Vagina (tissue), 2 donors: ENCODE measurements around the gene OTOGL. TPM values are rescaled to one million over a fixed set of nuclear protein-coding genes. Genes with fewer than 3 reads are reported as not detected.

Source experiments
- DNase-seq, 2 donors: peaks; one replicate each; pipeline ENCODE4 v3.0.0-alpha.2; 2017; ENCODE audit errors: extremely low spot score in 2 of 2
- H3K27ac ChIP-seq: fragments of 200-600 bp; sonication (generic); one replicate; pipeline ENCODE4 v1.5.1; 2019
- H3K27me3 ChIP-seq: fragments of 200-600 bp; sonication (generic); one replicate; pipeline ENCODE4 v1.5.1; 2019
- H3K36me3 ChIP-seq, 2 donors: fragments of 200-600 bp; sonication (generic); one replicate each; pipeline ENCODE4 v1.5.1; 2017 to 2019
- H3K4me1 ChIP-seq: fragments of 200-600 bp; sonication (generic); one replicate; pipeline ENCODE4 v1.5.1; 2019
- H3K4me3 ChIP-seq, 2 donors: fragments of 200-600 bp; sonication (generic); 1 replicate in 1 of 2; 2 replicates in 1 of 2; pipeline ENCODE4 v1.5.1; 2016 to 2019
- H3K9me3 ChIP-seq: fragments of 200-600 bp; sonication (generic); one replicate; pipeline ENCODE4 v1.5.1; 2019
- POLR2A ChIP-seq, 2 donors: fragments of 450-650 bp; IDR thresholded peaks; one replicate each; pipeline ENCODE4 v1.6.1; 2017; ENCODE audit warnings: antibody characterized with exemption in 2 of 2, mild to moderate bottlenecking in 2 of 2, moderate library complexity in 2 of 2
- POLR2AphosphoS5 ChIP-seq, 2 donors: sonication (generic); formaldehyde crosslinking; IDR thresholded peaks; one replicate each; pipeline ENCODE4 v1.9.0; 2017; ENCODE audit warnings: antibody characterized with exemption in 2 of 2, mild to moderate bottlenecking in 2 of 2, low read depth in 1 of 2; ENCODE audit not compliant: insufficient read depth in 1 of 2
- intact Hi-C: fragments of 100-400 bp; cut with DNase I; formaldehyde crosslinking; loops from one replicate; pipeline ENCODE4 v1.15.1; 2023
- total RNA-seq: library from RNA; depleted of rRNA; stranded (reverse); fragments of >200 nt; gene quantifications from one replicate; pipeline ENCODE4 v1.2.3, GENCODE V29; 2016
- TF ChIP-seq, protein P1 (sequence below), 3 experiments: fragments of 450-650 bp in 2 of 3; fragments of 200-600 bp in 1 of 3; sonication (generic) in 1 of 3; IDR thresholded peaks; one replicate each; pipeline ENCODE4 v1.5.1; 2017 to 2019; ENCODE audit warnings: antibody characterized with exemption in 3 of 3, mild to moderate bottlenecking in 2 of 3, moderate library complexity in 2 of 3

Gene OTOGL
- total RNA-seq, 1 donor from 2014 or later, result under 0.01 TPM

DNA sequence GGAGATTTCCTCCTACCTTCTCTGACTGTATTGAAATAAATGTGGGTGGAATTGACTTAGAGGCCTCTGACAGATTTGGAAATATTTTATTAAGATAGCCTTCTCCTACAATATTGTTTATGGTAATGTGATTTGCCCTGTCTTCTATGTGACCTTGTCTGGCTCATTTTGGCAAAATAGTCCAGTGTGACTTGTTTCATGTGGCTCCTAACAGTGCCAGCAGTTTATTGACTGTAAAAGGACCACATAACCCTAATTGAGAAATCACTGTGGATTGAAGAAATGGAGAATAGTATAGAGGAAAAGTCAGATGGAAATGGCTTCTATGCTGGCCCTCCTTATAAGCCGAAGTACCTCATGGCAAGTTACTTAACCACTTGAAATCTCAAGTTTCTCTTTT, 173.8 kb downstream of the OTOGL start:
- no peak overlapping the region for H3K27ac ChIP-seq
- intact Hi-C loops, result no loop called here
- peaks cover 4% of the 10 kb centered on the region for H3K4me1 ChIP-seq
- no peaks in the 10 kb centered on the region for H3K27me3 ChIP-seq
- TF ChIP-seq POLR2A (IDR thresholded peaks at IDR 0.05) (no peak), POLR2AphosphoS5 (IDR thresholded peaks at IDR 0.05; ENCODE audit: insufficient read depth in 1 of 2, low read depth in 1 of 2) (no peak)
- TF ChIP-seq, protein P1, sequence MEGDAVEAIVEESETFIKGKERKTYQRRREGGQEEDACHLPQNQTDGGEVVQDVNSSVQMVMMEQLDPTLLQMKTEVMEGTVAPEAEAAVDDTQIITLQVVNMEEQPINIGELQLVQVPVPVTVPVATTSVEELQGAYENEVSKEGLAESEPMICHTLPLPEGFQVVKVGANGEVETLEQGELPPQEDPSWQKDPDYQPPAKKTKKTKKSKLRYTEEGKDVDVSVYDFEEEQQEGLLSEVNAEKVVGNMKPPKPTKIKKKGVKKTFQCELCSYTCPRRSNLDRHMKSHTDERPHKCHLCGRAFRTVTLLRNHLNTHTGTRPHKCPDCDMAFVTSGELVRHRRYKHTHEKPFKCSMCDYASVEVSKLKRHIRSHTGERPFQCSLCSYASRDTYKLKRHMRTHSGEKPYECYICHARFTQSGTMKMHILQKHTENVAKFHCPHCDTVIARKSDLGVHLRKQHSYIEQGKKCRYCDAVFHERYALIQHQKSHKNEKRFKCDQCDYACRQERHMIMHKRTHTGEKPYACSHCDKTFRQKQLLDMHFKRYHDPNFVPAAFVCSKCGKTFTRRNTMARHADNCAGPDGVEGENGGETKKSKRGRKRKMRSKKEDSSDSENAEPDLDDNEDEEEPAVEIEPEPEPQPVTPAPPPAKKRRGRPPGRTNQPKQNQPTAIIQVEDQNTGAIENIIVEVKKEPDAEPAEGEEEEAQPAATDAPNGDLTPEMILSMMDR (IDR thresholded peaks at IDR 0.05), result no peak
- H3K9me3 ChIP-seq, result no peaks in the 10 kb centered on the region
- no peak for DNase-seq
- no peak overlapping the region for H3K4me3 ChIP-seq
- no peaks in the 10 kb centered on the region for H3K36me3 ChIP-seq

DNA sequence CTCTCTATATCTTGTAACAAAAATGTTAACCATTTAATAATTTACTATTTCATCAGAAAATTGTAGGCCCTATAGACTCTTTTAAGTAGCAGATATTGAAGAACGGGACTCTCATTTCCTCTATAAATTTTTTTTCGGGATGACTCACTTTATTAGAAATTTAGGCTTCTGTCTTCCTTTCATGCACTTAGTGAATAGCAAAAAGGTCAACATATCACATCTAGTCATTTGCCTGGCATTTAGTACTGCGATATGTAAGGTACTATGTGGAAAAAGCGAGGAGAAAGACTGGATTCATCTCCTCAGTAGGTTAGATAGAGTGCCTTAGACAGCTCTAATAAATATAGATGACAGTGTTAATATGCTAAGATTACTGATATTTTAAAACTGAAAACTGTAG, 178.4 kb downstream of the OTOGL start:
- H3K4me1 ChIP-seq, result no peaks in the 10 kb centered on the region
- H3K27ac ChIP-seq, result no peak overlapping the region
- DNase-seq, result no peak
- no peaks in the 10 kb centered on the region for H3K9me3 ChIP-seq
- H3K4me3 ChIP-seq, result no peak overlapping the region
- H3K36me3 ChIP-seq, result no peaks in the 10 kb centered on the region
- intact Hi-C loops, result no loop called here
- TF ChIP-seq POLR2AphosphoS5 (IDR thresholded peaks at IDR 0.05; ENCODE audit: insufficient read depth in 1 of 2, low read depth in 1 of 2), result no peak
- no peak for TF ChIP-seq POLR2A (IDR thresholded peaks at IDR 0.05)
- TF ChIP-seq, protein P1 (IDR thresholded peaks at IDR 0.05), result no peak
- no peaks in the 10 kb centered on the region for H3K27me3 ChIP-seq

DNA sequence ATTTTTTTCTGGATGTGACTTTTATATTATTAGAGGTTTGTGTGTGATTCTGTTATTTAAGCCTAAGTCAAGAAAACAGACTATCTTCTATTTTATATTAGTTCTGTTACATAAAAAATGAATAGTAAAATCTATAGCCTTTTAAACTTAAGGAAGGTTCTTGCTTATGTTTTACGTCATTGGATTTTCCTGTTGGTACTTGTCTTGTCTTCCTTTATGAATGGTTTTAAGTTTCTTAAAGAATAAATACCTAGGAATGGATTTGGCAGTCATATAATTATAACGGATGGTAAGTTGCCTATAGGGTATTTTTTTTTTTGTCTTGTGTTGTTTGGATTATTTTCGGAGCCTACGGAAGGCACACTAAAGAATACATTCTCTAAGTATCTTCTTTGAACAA, 182.9 kb downstream of the OTOGL start:
- Histone ChIP-seq H3K27me3 (no peaks in the 10 kb centered on the region), H3K4me3 (no peak overlapping the region), H3K9me3 (no peaks in the 10 kb centered on the region), H3K36me3 (no peaks in the 10 kb centered on the region), H3K27ac (no peak overlapping the region), H3K4me1 (no peaks in the 10 kb centered on the region)
- DNase-seq, result no peak
- intact Hi-C loops, result no loop called here
- TF ChIP-seq, protein P1 (IDR thresholded peaks at IDR 0.05), result no peak
- TF ChIP-seq POLR2A (IDR thresholded peaks at IDR 0.05), result no peak
- TF ChIP-seq POLR2AphosphoS5 (IDR thresholded peaks at IDR 0.05; ENCODE audit: insufficient read depth in 1 of 2, low read depth in 1 of 2), result no peak

DNA sequence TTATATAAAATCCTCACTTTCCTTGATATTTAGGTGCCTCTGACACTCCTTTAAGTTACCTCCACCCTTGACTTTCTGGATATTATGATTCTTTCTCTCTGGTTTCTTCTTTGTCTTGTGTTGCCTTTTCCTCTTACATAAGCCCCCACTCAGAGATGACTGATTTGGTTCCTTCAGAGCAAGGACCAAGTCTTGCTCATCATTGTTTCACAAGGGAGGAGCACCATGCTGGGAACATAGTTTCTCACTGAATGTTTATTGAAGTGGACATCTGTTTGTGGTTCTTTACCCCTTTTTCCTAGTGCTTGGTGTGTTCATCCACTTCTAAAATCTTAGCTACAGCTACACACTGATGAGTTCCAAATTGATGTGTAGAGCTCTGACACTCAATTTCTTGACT, 183.4 kb downstream of the OTOGL start:
- H3K27me3 ChIP-seq, result no peaks in the 10 kb centered on the region
- no peaks in the 10 kb centered on the region for H3K9me3 ChIP-seq
- H3K4me1 ChIP-seq, result no peaks in the 10 kb centered on the region
- no peak for DNase-seq
- H3K36me3 ChIP-seq, result no peaks in the 10 kb centered on the region
- no peak overlapping the region for H3K4me3 ChIP-seq
- TF ChIP-seq POLR2A (IDR thresholded peaks at IDR 0.05), result no peak
- TF ChIP-seq POLR2AphosphoS5 (IDR thresholded peaks at IDR 0.05; ENCODE audit: insufficient read depth in 1 of 2, low read depth in 1 of 2), result no peak
- TF ChIP-seq, protein P1 (IDR thresholded peaks at IDR 0.05), result no peak
- no peak overlapping the region for H3K27ac ChIP-seq
- intact Hi-C loops, result no loop called here

DNA sequence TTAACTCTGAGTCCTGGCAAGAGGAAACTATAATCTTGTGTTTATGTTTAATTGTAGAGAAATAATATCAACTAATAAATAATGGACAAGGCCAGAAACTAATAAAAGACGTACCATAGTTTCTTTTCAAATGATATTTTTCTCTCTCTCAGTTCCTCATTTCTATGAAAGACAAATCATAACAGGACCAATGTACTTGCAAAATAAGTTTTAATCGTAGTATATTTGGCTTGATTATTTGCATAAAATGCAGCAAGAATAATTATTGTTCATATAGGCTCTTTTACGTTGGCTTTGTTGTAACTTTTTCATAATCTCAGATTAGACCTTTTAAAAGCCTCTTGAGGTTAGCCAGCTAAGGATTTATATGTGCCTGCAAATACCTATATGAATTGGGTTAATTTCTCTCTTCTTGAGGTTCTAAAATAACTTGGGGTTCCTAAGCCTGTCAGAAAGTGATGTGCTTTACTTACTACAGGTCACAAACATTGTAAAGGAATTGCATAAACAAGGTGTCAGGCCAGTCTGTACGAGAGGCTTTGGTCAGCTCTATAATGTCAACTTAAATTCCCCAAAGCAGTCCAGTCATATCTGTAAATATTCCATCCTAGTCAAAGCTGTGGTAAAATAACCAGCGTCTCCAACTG, 191.9 kb downstream of the OTOGL start:
- Histone ChIP-seq H3K27ac (no peak overlapping the region), H3K4me3 (no peak overlapping the region), H3K36me3 (no peaks in the 10 kb centered on the region), H3K27me3 (no peaks in the 10 kb centered on the region), H3K4me1 (no peaks in the 10 kb centered on the region), H3K9me3 (no peaks in the 10 kb centered on the region)
- no peak for DNase-seq
- TF ChIP-seq POLR2A (IDR thresholded peaks at IDR 0.05), result no peak
- no peak for TF ChIP-seq POLR2AphosphoS5 (IDR thresholded peaks at IDR 0.05; ENCODE audit: insufficient read depth in 1 of 2, low read depth in 1 of 2)
- TF ChIP-seq, protein P1 (IDR thresholded peaks at IDR 0.05), result no peak
- intact Hi-C loops, result no loop called here
